H1 (cell line): ENCODE measurements around the gene PLXND1.

Source experiments
- EZH2 ChIP-seq: fragments of 200-600 bp; sonication (generic); IDR thresholded peaks from 2 replicates; pipeline ENCODE4 v1.7.1; 2012; ENCODE audit warnings: low read depth, mild to moderate bottlenecking, moderate library complexity, low read length, inconsistent platforms; ENCODE audit not compliant: severe bottlenecking
- GABPA ChIP-seq: IDR thresholded peaks from 2 replicates; pipeline ENCODE4 v1.6.1; 2011; ENCODE audit warnings: mild to moderate bottlenecking, low read length, moderate library complexity, borderline replicate concordance; ENCODE audit not compliant: insufficient read depth
- GTF2F1 ChIP-seq: IDR thresholded peaks from 2 replicates; pipeline ENCODE4 v1.6.1; 2012; ENCODE audit warnings: low read depth, low read length, improper control_type of control experiment, borderline replicate concordance
- MAFK ChIP-seq: IDR thresholded peaks from 2 replicates; pipeline ENCODE4 v1.6.1; 2012; ENCODE audit warnings: low read depth, mild to moderate bottlenecking, improper control_type of control experiment, low read length
- POLR2A ChIP-seq, 2 experiments: IDR thresholded peaks; 1 replicate in 1 of 2; 2 replicates in 1 of 2; pipeline ENCODE4 v1.6.1; 2011; ENCODE audit warnings: low read depth in 2 of 2, low read length in 2 of 2, mild to moderate bottlenecking in 2 of 2; ENCODE audit errors: control extremely low read depth in 1 of 2
- SP1 ChIP-seq: IDR thresholded peaks from 2 replicates; pipeline ENCODE4 v1.6.1; 2011; ENCODE audit warnings: low read depth, low read length
- USF2 ChIP-seq: IDR thresholded peaks from 2 replicates; pipeline ENCODE4 v1.6.1; 2011; ENCODE audit warnings: low read length, improper control_type of control experiment
- TF ChIP-seq, protein P1 (sequence below): IDR thresholded peaks from 2 replicates; pipeline ENCODE4 v1.6.1; 2012; ENCODE audit warnings: inconsistent platforms
- TF ChIP-seq, protein P2 (sequence below), 3 experiments: IDR thresholded peaks; 1 replicate in 2 of 3; 2 replicates in 1 of 3; pipeline versions ENCODE4 v1.5.1 to v1.6.1; 2011; ENCODE audit warnings: low read length in 3 of 3, mild to moderate bottlenecking in 3 of 3, inconsistent platforms in 2 of 3, low read depth in 1 of 3, moderate library complexity in 1 of 3; ENCODE audit not compliant: insufficient read depth in 1 of 3; ENCODE audit errors: control extremely low read depth in 1 of 3

DNA sequence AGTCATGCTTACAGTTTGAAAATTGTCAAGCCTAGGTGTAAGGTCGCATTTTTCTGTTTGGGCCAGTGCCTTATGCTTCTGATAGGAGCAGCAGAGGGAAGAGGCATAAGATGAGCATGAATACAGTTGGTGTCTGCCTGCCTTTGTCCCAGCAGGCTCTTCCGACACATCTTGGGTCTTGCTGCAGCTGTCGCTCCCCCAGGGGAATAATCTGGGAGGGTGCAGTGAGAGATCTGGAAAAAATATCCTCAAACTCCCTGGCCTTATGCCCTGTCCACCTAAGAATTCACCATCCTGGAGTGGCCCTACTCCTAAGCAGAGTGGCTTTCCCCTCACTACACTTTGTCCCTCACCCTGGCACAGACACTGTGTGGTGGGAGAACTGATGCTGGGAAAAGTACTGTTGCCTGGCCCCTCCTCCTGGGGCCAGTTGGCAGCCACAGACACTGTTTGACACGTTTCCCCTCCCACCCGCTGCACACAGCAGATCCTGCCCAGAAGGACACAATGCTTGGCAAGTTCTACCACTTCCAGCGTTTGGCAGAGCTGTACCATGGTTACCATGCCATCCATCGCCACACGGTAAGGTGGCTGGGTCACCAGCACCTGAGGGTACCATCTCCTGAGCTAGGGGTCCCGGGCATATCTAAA is 99.2 kb downstream of the PLXND1 start:
- TF ChIP-seq, protein P1, sequence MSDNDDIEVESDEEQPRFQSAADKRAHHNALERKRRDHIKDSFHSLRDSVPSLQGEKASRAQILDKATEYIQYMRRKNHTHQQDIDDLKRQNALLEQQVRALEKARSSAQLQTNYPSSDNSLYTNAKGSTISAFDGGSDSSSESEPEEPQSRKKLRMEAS, result no peak
- TF ChIP-seq GTF2F1, result no peak
- TF ChIP-seq, protein P2, sequence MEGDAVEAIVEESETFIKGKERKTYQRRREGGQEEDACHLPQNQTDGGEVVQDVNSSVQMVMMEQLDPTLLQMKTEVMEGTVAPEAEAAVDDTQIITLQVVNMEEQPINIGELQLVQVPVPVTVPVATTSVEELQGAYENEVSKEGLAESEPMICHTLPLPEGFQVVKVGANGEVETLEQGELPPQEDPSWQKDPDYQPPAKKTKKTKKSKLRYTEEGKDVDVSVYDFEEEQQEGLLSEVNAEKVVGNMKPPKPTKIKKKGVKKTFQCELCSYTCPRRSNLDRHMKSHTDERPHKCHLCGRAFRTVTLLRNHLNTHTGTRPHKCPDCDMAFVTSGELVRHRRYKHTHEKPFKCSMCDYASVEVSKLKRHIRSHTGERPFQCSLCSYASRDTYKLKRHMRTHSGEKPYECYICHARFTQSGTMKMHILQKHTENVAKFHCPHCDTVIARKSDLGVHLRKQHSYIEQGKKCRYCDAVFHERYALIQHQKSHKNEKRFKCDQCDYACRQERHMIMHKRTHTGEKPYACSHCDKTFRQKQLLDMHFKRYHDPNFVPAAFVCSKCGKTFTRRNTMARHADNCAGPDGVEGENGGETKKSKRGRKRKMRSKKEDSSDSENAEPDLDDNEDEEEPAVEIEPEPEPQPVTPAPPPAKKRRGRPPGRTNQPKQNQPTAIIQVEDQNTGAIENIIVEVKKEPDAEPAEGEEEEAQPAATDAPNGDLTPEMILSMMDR (IDR thresholded peaks at IDR 0.05; ENCODE audit: control extremely low read depth in 1 of 3, insufficient read depth in 1 of 3, low read depth in 1 of 3, low read length in 3 of 3), result no peak
- TF ChIP-seq USF2, result no peak
- no peak for TF ChIP-seq EZH2
- no peak for TF ChIP-seq MAFK
- TF ChIP-seq GABPA, result no peak
- no peak for TF ChIP-seq SP1
- TF ChIP-seq POLR2A (IDR thresholded peaks at IDR 0.05; ENCODE audit: control extremely low read depth in 1 of 2, low read depth in 2 of 2, low read length in 2 of 2), result no peak
